Stimulated activated CD4-positive, alpha-beta T cell treated with anti-CD3 and anti-CD28 coated beads, TNF-alpha, amount 100 ng/mL, for 1 hour (primary cell): ENCODE measurements around the gene UVRAG.

Source experiments
- DNase-seq, 3 donors: peaks; one replicate each; pipeline ENCODE4 v3.0.0-alpha.2; 2020; ENCODE audit warnings: low read depth in 3 of 3, low spot score in 1 of 3

Gene UVRAG

DNA sequence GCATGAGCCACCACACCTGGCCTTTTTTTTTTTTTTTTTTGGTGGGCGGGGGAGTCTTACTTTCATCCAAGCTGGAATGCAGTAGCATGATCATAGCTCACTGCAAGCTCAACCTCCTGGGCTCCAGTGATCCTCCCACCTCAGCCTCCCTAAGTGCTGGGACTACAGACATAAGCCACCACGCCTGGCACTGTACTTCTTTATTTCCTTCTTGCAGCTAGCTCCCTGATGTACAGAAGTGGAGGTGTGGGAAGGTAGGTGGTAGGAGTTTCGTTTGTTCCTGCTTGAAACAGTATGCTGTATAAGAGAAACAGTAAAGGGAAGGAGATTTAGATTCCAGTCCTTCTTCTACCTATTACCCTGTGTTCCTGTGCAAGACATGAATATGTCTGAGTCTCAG is 319.2 kb downstream of the UVRAG start:
- no peak for DNase-seq

GRCh38 chr11:76135491-76135890 is 320.5 kb downstream of the UVRAG start:
- DNase-seq: no peak

DNA sequence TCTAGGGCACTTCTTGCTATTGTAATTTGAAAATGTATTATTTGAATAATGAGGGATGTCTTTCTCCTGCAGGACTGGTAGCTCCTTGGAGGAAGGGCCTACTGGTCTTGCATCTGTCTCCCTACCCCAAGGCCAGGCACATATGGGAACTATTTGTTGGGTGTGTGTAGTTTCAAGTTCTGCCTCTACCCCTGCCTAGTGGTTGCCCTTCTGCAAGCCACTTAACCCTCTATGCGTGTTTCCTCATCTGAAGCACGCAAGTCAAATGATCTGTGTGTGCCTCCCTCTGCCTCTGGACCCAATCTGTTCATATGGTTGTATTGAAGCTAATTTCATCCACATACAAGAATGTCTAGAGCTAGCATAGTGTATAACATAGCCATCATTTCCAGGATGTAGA is 324.3 kb downstream of the UVRAG start:
- DNase-seq: no peak

- no peak for DNase-seq
These were observed 326.0 kb downstream of the UVRAG start for GRCh38 chr11:76140912-76141574.

GRCh38 chr11:76141901-76142588 is 327.0 kb downstream of the UVRAG start:
- DNase-seq: no peak

DNA sequence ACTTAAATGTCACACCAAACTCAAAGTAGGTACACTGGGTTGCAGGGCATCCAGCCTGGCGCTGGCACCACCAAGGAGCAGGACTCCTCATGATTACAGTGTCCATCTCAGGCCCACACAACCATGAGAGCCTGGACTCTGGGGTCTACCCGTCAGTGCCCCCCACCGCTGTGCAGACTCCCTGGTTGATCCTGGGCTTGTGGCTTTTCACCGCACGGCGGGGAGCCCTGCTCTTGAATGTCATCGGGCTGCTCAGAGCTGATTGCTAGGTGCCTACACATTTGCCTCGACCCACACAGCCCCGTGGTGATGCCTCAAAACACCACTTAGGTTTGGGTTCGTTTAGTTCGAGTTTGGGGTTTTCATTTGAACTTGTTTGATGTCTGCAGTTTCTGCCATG is 328.3 kb downstream of the UVRAG start:
- no peak for DNase-seq

GRCh38 chr11:76147106-76147740 is 332.2 kb downstream of the UVRAG start:
- DNase-seq: no peak

DNA sequence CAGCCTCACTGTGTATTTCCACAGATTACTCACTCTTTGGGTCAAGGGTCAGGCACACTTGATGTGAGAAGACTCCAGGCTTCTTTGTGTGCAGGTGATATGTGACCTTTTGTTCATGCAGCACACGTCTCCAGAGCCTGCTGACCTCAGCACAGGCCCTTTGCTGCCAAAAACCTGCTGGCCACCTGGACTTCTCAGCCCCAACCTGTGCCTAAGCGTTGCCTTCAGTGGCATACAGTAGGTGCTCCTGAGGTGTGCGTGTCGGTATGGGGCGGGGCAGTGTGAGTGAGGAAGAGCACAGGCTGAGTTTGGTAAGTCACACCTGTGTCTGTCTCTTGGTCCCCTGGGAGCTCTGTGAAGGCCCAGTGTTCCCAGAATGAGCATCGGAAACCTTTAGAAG is 333.2 kb downstream of the UVRAG start:
- DNase-seq: no peak

DNA sequence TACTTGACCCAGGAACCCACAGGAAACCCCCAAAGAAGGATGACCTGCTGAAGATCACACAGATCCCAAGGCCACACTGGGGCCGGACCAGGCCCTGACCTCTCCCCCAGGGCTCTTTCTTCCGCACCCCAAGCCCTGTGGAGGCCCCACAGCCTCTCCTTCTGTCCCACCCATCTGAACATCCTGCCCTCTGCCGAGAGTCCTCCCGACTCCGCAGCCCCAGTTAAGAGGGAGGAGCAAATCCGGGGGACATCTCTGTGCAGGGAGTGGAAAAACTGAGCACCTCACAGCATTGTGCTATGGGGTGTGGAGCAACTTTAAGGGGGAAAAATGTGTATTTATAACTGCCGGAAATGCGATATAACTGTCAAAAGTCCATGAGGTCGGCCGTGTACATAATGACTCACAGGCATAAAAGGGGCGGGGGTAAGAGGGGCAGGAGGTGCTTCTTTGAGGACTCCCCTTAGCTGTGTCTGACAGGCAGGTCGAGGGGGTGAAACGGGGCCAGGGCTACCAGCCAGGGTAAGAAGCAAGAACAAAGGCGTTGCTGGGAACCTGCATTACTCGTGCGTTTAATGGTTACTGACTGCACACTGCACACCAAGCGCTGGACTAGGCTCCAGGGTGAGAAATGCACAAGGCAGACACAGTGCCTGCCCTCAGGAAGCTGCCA is 334.1 kb downstream of the UVRAG start:
- DNase-seq: no peak

- DNase-seq: no peak
These were observed 334.7 kb downstream of the UVRAG start for GRCh38 chr11:76149713-76150112.

GRCh38 chr11:76150141-76150540 is 335.1 kb downstream of the UVRAG start:
- DNase-seq: no peak

GRCh38 chr11:76151556-76152085 is 336.6 kb downstream of the UVRAG start:
- no peak for DNase-seq

DNA sequence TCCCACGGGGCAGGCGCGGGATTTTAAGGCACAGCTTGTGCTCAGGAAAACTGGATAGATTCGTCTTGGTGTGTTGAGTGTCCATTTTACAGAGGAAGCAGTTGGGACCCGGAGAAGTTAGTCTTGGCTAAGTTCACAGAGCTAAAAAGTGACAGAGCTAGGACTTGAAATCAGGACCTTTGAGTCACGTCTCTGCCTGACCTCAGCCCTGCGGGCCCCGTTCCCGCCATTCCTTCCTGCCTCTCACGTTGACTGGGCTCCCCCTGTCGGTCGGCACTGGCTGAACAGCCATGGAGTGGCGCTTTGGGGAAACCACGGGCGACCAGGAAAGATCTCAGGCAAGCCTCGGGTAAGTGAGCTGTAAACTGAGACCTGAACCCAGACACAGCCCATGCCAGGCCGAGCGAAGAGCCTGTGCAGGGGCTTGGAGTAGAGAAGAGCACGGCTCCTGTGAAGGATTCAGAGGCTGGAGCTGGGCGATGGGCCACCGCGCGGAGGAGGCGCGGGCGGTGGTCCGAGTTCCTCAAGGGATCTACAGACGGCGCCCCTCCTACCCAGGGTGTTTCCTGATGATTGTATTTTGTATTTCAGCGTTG is 337.2 kb downstream of the UVRAG start:
- DNase-seq: peak; percentile 39 to 80 (median 57)

DNA sequence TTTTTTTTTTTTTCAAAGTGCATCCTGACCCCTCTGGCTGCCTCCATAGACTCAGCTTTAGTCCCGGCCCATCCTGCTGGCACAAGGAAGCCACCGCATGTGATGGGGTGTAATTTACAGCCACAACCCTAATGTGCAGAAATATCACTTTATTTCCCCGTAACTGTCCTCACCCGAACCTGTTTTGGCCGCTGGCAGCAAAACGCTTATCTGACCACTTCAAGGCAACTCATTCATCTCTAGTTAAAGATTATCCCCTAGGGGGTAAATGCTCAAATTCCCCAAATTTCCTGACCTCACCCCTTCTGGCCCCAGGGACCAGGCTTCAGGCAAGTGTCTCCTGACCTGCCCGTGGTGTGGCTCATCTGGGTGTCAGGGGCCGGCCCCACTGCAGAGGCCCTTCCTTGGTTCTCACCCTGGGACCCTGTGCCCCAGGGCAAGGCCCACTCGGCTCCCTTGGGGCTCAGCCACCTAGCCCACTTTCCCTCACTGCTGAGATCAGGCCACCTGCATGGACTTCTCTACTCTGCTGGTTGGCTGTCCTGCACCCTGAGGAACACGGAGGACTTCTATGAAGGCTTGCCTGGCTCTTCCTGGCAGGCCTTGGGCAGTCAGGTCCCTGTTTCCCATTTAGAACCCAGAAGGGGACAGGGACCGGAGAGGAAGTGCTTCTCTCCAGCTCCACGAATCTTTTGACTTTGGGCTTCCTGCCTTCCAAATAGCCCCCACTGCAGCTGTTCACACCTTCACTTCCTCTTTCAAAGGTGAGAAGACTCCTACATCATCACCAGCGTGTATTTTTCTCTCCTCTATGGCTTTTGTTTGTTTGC is 337.9 kb downstream of the UVRAG start:
- no peak for DNase-seq

DNA sequence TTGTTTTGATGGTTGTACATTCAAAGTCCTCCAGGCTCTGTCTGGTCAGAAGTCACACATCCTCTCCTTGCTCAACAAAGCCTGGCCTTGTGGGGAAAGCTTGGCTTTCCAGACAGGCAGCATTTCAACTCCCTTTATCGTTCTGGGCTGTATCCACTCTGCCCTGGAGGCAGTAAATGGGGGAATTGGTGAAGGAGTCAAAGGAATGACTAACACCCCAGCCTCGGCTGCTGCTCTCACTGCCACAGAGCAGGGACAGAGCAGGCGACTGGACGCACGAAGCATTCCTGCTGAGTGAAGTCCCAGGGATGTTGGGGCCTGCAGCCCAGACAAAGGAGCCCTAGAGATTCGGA is 338.5 kb downstream of the UVRAG start:
- no peak for DNase-seq

DNA sequence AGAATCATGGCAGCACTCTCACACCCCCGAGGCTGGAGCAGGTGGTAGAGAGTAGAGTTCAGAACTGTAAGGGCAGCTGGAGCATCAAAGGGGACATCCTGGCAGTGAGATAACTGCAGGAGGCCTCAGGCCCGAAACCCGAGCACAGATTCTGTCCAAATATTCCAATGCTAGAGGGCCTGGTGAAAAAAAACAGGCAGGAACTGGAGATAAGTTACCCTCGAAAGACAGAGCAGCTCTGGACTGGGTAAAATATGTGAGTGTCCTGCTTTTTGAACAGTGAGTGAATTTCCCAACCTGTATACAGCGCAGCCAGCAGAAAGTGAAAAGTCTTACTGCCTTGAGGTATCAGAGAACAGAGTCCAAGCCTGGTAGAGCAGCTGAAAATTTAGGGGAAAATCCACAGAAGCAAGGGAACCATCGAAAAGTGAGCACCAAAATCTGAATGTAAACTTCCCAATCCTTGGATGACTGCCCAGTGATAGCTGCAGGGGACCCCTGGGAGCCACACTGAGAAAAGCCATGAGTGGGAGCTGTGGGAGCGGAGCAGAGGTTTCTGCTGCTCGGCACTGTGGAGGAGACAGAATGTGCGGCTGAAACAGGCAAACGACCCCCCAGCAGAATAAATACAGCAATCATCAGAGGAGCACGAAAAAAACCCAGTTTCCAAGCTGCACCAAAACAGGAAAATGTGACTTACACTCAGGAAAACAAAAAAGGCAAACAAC is 340.7 kb downstream of the UVRAG start:
- DNase-seq: no peak

DNA sequence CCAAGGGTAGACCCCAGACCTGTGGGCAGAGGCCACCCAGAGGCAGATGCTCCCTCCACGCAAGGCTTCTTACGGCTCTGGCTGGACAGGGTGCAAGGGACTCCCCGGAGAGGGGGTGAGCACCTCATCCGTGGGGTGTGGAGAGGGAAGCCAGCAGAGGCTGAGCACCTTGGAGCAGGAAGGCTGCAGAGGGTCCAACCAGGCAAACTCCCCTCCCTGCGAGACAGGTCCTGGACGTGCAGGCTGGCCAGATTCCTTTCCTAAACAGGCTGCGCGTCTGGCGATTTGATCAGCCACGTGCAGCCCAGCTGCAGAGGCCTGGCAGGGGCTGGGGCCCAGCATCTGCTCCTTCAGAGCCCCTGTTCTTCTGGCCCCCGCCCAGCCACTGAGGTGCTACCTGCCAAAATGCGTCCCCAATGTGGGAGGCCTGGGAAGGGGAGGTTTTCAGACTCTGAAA is 342.0 kb downstream of the UVRAG start:
- no peak for DNase-seq

GRCh38 chr11:76157891-76158290 is 342.9 kb downstream of the UVRAG start:
- no peak for DNase-seq

GRCh38 chr11:76158394-76159302 is 343.6 kb downstream of the UVRAG start:
- no peak for DNase-seq
